GM19452 (cell line): ENCODE data around the gene SMIM28.

Source experiments
- ATAC-seq: cut with Tn5 transposase; IDR thresholded peaks from one replicate; pipeline ENCODE4 v1.9.1; 2021; ENCODE audit not compliant: unreplicated experiment

Gene SMIM28

GRCh38 chr6:138372711-138373463 lies 4.8 kb upstream of the SMIM28 start:
- no peak for ATAC-seq

GRCh38 chr6:138374230-138374629 lies 3.5 kb upstream of the SMIM28 start:
- ATAC-seq = no peak

- no peak for ATAC-seq
Measured at GRCh38 chr6:138374815-138375214, 2.9 kb upstream of the SMIM28 start.

- ATAC-seq = no peak
Measured at GRCh38 chr6:138377042-138377441, 663 bp upstream of the SMIM28 start.

- no peak for ATAC-seq
Measured at GRCh38 chr6:138378463-138378862, 758 bp downstream of the SMIM28 start.

- no peak for ATAC-seq
Measured at GRCh38 chr6:138382498-138383265, 5.0 kb downstream of the SMIM28 start.

GRCh38 chr6:138383776-138384175 lies 6.1 kb downstream of the SMIM28 start:
- ATAC-seq = no peak

GRCh38 chr6:138386897-138387296 lies 9.2 kb downstream of the SMIM28 start:
- ATAC-seq = no peak

- ATAC-seq = no peak
Measured at GRCh38 chr6:138387577-138388368, 10.1 kb downstream of the SMIM28 start.

- ATAC-seq = no peak
Measured at GRCh38 chr6:138389551-138389950, 11.8 kb downstream of the SMIM28 start.

GRCh38 chr6:138393871-138394783 lies 16.4 kb downstream of the SMIM28 start:
- ATAC-seq = no peak

GRCh38 chr6:138396709-138397108 lies 19.0 kb downstream of the SMIM28 start:
- ATAC-seq = no peak

- no peak for ATAC-seq
Measured at GRCh38 chr6:138397128-138398122, 19.7 kb downstream of the SMIM28 start.

GRCh38 chr6:138400326-138400725 lies 22.6 kb downstream of the SMIM28 start:
- no peak for ATAC-seq

- no peak for ATAC-seq
Measured at GRCh38 chr6:138401960-138402837, 24.5 kb downstream of the SMIM28 start.

- no peak for ATAC-seq
Measured at GRCh38 chr6:138402838-138403187, 25.1 kb downstream of the SMIM28 start.

- peak; percentile 6 for ATAC-seq
Measured at GRCh38 chr6:138403324-138403800, 25.7 kb downstream of the SMIM28 start.
